GM23338 (cell line): ENCODE results near the gene CABP2. TPM values are rescaled to one million over a fixed set of nuclear protein-coding genes. Genes with fewer than 3 reads are reported as not detected.

Experiments used
- ATAC-seq: fragments of 200-7000 bp; cut with Tn5 transposase; 3 replicates; pipeline ENCODE4 v1.9.1; 2020
- DNase-seq: peaks from one replicate; pipeline ENCODE4 v3.0.0-alpha.2; 2015; ENCODE audit warnings: low spot score
- H2AFZ ChIP-seq: fragments of 200-600 bp; sonication (generic); 2 replicates; pipeline ENCODE4 v1.8.0; 2016; ENCODE audit warnings: antibody characterized with exemption, mild to moderate bottlenecking, moderate library complexity
- H3F3A ChIP-seq: fragments of 200-600 bp; sonication (generic); replicated peaks from 2 replicates; pipeline ENCODE4 v1.8.0; 2017; ENCODE audit warnings: antibody characterized with exemption, mixed run types, low read depth
- H3K27ac ChIP-seq: fragments of 200-600 bp; sonication (generic); 2 replicates; pipeline ENCODE4 v1.6.1; 2016; ENCODE audit warnings: low read depth
- H3K27me3 ChIP-seq: fragments of 200-600 bp; sonication (generic); 2 replicates; pipeline ENCODE4 v1.8.0; 2016; ENCODE audit warnings: mild to moderate bottlenecking, mixed run types, moderate library complexity; ENCODE audit not compliant: insufficient read depth
- H3K36me3 ChIP-seq: fragments of 200-600 bp; sonication (generic); 2 replicates; pipeline ENCODE4 v1.8.0; 2016; ENCODE audit warnings: mild to moderate bottlenecking; ENCODE audit not compliant: insufficient read depth
- H3K4me1 ChIP-seq: fragments of 200-600 bp; sonication (generic); 2 replicates; pipeline ENCODE4 v1.8.0; 2016; ENCODE audit warnings: mild to moderate bottlenecking, moderate library complexity; ENCODE audit not compliant: insufficient read depth
- H3K4me2 ChIP-seq: fragments of 200-600 bp; sonication (generic); 2 replicates; pipeline ENCODE4 v1.7.1; 2017; ENCODE audit warnings: mixed run types
- H3K4me3 ChIP-seq: fragments of 200-600 bp; sonication (generic); 2 replicates; pipeline ENCODE4 v1.6.1; 2016; ENCODE audit warnings: mixed run types
- H3K79me2 ChIP-seq: fragments of 200-600 bp; sonication (generic); replicated peaks from 2 replicates; pipeline ENCODE4 v1.8.0; 2017; ENCODE audit warnings: mild to moderate bottlenecking; ENCODE audit not compliant: insufficient read depth
- H3K9me2 ChIP-seq: fragments of 200-600 bp; sonication (generic); 2 replicates; pipeline ENCODE4 v1.8.0; 2017; ENCODE audit not compliant: insufficient read depth
- H4K20me1 ChIP-seq: fragments of 200-600 bp; sonication (generic); replicated peaks from 2 replicates; pipeline ENCODE4 v1.8.0; 2017; ENCODE audit warnings: mild to moderate bottlenecking; ENCODE audit not compliant: insufficient read depth
- H3K27ac Mint-ChIP-seq: 2 replicates; pipeline ENCODE4 v1.8.0; 2020; ENCODE audit warnings: inconsistent platforms, mild to moderate bottlenecking, moderate library complexity, mixed read lengths
- H3K27me3 Mint-ChIP-seq: 3 replicates; pipeline ENCODE4 v1.8.0; 2022; ENCODE audit warnings: low read depth, mild to moderate bottlenecking, moderate library complexity, mixed read lengths, inconsistent platforms; ENCODE audit not compliant: insufficient read depth, poor library complexity
- H3K36me3 Mint-ChIP-seq: 3 replicates; pipeline ENCODE4 v1.8.0; 2021; ENCODE audit warnings: low read depth, mild to moderate bottlenecking, inconsistent platforms, moderate library complexity, mixed read lengths
- H3K4me1 Mint-ChIP-seq: 3 replicates; pipeline ENCODE4 v1.8.0; 2020; ENCODE audit warnings: mild to moderate bottlenecking, inconsistent platforms, mixed read lengths
- H3K4me3 Mint-ChIP-seq: 3 replicates; pipeline ENCODE4 v1.8.0; 2021; ENCODE audit warnings: moderate library complexity, mild to moderate bottlenecking, inconsistent platforms, mixed read lengths
- H3K9me3 Mint-ChIP-seq: 3 replicates; pipeline ENCODE4 v1.8.0; 2020; ENCODE audit warnings: moderate library complexity, mild to moderate bottlenecking, inconsistent platforms, mixed read lengths
- POLR2AphosphoS5 ChIP-seq: IDR thresholded peaks from 2 replicates; pipeline ENCODE4 v1.6.1; 2016; ENCODE audit warnings: antibody characterized with exemption, low read depth
- STAT1 ChIP-seq: IDR thresholded peaks from one replicate; pipeline ENCODE4 v1.6.1; 2016; ENCODE audit warnings: antibody characterized with exemption; ENCODE audit not compliant: unreplicated experiment
- ZNF331 ChIP-seq: fragments of 250-450 bp; sonication (Bioruptor Pico); IDR thresholded peaks from 2 replicates; pipeline ENCODE4 v1.5.0; 2020; ENCODE audit warnings: low read depth, mild to moderate bottlenecking, moderate library complexity
- polyA plus RNA-seq: library from polyadenylated mRNA; unstranded; fragments of >200 nt; fragmentation: Nextera tagmentation; extraction: Ambion mirVana; gene quantifications from 2 replicates; pipeline ENCODE4 v1.2.1, GENCODE V29; 2016
- total RNA-seq: library from RNA; depleted of rRNA; stranded (reverse); fragments of >200 nt; shearing (Covaris generic); gene quantifications from 2 replicates; pipeline ENCODE4 v1.2.3, GENCODE V29; 2014
- TF ChIP-seq, protein P1 (sequence below): fragments of 250-450 bp; sonication (Bioruptor Pico); IDR thresholded peaks from 2 replicates; pipeline ENCODE4 v1.5.0; 2020; ENCODE audit warnings: mild to moderate bottlenecking, moderate library complexity
- TF ChIP-seq, protein P2 (sequence below), 2 experiments: fragments of 200-600 bp in 1 of 2; sonication (generic) in 1 of 2; conservative IDR thresholded peaks; 2 replicates each; pipeline versions ENCODE4 v1.5.1 to v1.6.1; 2016 to 2017; ENCODE audit warnings: antibody characterized with exemption in 2 of 2, low read depth in 2 of 2, mild to moderate bottlenecking in 2 of 2, moderate library complexity in 1 of 2
- TF ChIP-seq, protein P3 (sequence below): IDR thresholded peaks from 2 replicates; pipeline ENCODE4 v1.6.1; 2016; ENCODE audit warnings: antibody characterized with exemption

CABP2 gene
- total and polyA plus RNA-seq, 2 experiments from 2014 or later = not detected

DNA sequence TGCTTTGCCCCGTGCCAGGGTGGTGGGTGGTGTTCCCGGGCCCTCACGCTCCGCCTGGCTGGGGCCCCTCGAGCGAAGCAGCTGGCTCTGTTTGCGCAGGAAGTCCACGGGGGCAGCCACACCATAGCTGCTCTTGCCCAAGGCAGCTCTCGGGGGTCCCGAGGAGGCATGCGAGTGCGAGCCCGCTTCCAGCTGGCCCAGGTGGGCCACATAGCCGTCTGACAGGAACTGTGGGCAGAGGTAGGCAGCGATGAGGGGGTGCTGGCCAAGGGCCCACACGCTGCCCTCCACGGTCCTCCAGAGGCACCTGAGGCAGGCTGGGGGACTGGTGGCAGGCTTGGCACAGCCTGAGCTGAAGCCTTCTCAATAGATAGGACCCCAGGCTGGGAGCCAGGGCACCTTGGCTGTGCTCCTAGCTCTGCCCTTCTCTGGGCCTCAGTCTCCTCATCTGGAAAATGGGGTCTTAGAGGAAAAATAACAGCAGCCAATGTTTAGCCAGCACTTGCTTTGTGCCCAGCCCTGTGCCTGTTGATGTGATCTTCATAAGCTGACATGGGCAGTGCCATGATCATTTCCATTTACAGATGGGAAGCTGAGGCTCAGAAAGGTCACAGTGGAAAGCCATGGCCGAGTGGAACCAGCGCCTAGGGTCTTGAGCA is 31.0 kb downstream of the CABP2 start (continued):
- TF ChIP-seq, protein P1, sequence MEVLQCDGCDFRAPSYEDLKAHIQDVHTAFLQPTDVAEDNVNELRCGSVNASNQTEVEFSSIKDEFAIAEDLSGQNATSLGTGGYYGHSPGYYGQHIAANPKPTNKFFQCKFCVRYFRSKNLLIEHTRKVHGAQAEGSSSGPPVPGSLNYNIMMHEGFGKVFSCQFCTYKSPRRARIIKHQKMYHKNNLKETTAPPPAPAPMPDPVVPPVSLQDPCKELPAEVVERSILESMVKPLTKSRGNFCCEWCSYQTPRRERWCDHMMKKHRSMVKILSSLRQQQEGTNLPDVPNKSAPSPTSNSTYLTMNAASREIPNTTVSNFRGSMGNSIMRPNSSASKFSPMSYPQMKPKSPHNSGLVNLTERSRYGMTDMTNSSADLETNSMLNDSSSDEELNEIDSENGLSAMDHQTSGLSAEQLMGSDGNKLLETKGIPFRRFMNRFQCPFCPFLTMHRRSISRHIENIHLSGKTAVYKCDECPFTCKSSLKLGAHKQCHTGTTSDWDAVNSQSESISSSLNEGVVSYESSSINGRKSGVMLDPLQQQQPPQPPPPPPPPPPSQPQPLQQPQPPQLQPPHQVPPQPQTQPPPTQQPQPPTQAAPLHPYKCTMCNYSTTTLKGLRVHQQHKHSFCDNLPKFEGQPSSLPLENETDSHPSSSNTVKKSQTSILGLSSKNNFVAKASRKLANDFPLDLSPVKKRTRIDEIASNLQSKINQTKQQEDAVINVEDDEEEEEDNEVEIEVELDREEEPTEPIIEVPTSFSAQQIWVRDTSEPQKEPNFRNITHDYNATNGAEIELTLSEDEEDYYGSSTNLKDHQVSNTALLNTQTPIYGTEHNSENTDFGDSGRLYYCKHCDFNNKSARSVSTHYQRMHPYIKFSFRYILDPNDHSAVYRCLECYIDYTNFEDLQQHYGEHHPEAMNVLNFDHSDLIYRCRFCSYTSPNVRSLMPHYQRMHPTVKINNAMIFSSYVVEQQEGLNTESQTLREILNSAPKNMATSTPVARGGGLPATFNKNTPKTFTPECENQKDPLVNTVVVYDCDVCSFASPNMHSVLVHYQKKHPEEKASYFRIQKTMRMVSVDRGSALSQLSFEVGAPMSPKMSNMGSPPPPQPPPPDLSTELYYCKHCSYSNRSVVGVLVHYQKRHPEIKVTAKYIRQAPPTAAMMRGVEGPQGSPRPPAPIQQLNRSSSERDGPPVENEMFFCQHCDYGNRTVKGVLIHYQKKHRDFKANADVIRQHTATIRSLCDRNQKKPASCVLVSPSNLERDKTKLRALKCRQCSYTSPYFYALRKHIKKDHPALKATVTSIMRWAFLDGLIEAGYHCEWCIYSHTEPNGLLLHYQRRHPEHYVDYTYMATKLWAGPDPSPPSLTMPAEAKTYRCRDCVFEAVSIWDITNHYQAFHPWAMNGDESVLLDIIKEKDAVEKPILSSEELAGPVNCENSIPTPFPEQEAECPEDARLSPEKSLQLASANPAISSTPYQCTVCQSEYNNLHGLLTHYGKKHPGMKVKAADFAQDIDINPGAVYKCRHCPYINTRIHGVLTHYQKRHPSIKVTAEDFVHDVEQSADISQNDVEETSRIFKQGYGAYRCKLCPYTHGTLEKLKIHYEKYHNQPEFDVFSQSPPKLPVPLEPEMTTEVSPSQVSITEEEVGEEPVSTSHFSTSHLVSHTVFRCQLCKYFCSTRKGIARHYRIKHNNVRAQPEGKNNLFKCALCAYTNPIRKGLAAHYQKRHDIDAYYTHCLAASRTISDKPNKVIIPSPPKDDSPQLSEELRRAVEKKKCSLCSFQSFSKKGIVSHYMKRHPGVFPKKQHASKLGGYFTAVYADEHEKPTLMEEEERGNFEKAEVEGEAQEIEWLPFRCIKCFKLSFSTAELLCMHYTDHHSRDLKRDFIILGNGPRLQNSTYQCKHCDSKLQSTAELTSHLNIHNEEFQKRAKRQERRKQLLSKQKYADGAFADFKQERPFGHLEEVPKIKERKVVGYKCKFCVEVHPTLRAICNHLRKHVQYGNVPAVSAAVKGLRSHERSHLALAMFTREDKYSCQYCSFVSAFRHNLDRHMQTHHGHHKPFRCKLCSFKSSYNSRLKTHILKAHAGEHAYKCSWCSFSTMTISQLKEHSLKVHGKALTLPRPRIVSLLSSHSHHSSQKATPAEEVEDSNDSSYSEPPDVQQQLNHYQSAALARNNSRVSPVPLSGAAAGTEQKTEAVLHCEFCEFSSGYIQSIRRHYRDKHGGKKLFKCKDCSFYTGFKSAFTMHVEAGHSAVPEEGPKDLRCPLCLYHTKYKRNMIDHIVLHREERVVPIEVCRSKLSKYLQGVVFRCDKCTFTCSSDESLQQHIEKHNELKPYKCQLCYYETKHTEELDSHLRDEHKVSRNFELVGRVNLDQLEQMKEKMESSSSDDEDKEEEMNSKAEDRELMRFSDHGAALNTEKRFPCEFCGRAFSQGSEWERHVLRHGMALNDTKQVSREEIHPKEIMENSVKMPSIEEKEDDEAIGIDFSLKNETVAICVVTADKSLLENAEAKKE (CRISPR knock-in tag) = no peak

DNA sequence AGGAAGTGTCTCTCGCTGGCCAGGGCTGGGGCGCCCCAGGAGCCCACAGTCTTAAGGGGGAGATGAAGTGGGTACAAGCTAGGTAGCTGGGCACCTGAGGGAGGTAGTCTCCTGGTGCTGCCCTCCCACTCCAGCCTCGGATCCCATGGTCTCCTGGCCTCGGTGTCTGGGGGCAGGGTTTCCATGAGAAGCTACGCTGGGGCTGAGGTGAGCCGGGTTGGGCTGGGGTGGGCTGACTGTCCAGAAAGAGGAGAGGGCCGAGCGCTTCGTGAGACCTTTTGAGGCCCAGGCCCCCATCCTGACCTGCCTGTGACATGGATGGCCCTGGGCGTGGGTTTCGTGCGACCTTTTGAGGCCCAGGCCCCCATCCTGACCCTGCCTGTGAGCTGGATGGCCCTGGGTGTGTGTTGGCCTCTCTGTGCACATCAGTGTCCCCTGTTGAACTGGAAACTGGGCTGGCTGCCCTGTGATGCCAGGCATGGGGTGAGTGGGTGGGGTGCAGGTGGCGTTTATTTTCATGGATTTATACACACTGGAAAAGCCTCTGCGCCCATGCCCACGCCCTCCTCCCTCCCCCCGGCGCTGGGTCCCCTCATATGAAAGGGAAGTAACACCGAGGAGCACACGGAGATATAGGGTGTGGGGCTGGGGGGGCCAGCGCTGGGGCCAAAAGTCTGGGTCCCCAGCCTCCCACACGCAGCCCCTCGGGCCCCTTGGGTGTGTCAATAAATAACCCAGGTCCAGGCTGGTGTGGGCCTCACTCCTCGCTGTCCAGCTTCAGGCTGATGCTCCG is 31.8 kb downstream of the CABP2 start:
- Mint-ChIP-seq H3K36me3 (peaks cover 9% of the 10 kb centered on the region; the same call in 1 of the 3 replicates), H3K4me1 (peaks cover under 1% of the 10 kb centered on the region), H3K27ac (no peak overlapping the region), H3K27me3 (peaks cover 5% of the 10 kb centered on the region), H3K4me3 (no peak overlapping the region), H3K9me3 (no peaks in the 10 kb centered on the region)
- ATAC-seq = no peak
- Histone ChIP-seq H3K36me3 (no peaks in the 10 kb centered on the region; the same call in 1 of the 2 replicates), H3K27ac (no peak overlapping the region), H3K27me3 (no peaks in the 10 kb centered on the region), H3K9me2 (no peaks in the 10 kb centered on the region), H3K4me3 (no peak overlapping the region), H3F3A (0 out of 2 replicates have a peak, but pooled peaks cover 3% of the 10 kb centered on the region), H3K4me2 (no peak overlapping the region), H3K79me2 (no peaks in the 10 kb centered on the region), H2AFZ (no peak overlapping the region), H3K4me1 (no peaks in the 10 kb centered on the region), H4K20me1 (no peaks in the 10 kb centered on the region; the same call in 1 of the 2 replicates)
- no peak for DNase-seq
- no peak for TF ChIP-seq POLR2AphosphoS5
- TF ChIP-seq, protein P2, sequence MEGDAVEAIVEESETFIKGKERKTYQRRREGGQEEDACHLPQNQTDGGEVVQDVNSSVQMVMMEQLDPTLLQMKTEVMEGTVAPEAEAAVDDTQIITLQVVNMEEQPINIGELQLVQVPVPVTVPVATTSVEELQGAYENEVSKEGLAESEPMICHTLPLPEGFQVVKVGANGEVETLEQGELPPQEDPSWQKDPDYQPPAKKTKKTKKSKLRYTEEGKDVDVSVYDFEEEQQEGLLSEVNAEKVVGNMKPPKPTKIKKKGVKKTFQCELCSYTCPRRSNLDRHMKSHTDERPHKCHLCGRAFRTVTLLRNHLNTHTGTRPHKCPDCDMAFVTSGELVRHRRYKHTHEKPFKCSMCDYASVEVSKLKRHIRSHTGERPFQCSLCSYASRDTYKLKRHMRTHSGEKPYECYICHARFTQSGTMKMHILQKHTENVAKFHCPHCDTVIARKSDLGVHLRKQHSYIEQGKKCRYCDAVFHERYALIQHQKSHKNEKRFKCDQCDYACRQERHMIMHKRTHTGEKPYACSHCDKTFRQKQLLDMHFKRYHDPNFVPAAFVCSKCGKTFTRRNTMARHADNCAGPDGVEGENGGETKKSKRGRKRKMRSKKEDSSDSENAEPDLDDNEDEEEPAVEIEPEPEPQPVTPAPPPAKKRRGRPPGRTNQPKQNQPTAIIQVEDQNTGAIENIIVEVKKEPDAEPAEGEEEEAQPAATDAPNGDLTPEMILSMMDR (conservative IDR thresholded peaks at IDR 0.05; ENCODE audit: low read depth in 2 of 2) = no peak
- no peak for TF ChIP-seq ZNF331 (CRISPR knock-in tag)
- TF ChIP-seq, protein P3, sequence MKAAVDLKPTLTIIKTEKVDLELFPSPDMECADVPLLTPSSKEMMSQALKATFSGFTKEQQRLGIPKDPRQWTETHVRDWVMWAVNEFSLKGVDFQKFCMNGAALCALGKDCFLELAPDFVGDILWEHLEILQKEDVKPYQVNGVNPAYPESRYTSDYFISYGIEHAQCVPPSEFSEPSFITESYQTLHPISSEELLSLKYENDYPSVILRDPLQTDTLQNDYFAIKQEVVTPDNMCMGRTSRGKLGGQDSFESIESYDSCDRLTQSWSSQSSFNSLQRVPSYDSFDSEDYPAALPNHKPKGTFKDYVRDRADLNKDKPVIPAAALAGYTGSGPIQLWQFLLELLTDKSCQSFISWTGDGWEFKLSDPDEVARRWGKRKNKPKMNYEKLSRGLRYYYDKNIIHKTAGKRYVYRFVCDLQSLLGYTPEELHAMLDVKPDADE = no peak
- TF ChIP-seq STAT1 = no peak
